ENCODE data around the gene ABTB2.
A peak's percentile ranks its signal among the peaks of the same experiment; 100 is the strongest.

Gene ABTB2

DNA sequence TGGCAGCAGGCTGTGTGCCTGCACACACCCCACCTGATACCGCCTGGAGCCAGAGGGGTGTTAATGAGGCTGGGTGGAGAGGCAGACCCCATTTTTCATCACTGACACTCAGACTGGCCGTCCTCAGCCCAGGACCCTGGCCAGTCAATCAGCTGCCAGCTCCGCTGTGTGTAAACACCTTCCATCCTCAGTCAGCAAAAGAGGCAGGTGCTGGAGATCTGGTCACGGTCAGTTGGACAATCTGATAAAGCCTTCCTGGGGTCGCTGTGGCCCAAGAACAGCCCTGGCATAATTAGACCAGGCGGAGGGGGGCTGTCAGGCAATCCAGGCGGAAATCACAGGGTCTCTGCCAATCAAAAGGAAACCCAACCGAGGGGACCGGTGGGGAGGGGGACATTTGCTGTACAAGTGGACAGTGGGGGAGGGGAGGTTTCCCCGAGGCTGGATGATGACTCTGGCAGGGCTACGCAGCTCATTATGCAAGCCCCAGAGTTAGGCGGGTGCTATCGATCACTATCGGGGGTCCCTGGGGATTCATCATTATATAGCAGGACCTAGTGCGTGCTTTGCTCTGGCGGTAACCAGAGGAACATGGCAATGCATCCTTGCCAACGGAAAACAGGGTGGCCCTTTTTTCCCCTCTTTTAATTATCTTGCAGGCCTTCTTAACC lies 72.9 kb downstream of the ABTB2 start:
- DNase-seq (ENCODE audit: low read depth, low spot score), result no peak

DNA sequence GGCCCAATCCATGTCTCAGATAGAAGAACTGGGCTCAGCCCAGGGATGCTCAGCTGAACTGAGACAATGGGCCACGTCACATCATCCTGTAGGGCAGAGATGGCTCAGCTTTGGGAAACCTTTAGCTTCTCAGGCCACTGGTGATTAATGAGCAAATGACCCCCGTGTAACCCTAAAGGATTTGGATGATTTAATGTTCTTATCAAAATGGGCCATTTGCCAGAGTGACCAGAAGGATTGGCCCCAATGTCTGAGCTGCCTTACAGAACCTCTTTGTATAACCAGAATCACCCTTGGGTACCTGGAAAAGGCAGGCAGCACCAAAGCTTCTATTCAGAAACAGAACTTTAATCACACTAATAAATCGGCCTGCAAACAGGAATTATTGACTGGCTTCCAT lies 73.7 kb downstream of the ABTB2 start:
- no peak for DNase-seq (ENCODE audit: low read depth, low spot score)

DNA sequence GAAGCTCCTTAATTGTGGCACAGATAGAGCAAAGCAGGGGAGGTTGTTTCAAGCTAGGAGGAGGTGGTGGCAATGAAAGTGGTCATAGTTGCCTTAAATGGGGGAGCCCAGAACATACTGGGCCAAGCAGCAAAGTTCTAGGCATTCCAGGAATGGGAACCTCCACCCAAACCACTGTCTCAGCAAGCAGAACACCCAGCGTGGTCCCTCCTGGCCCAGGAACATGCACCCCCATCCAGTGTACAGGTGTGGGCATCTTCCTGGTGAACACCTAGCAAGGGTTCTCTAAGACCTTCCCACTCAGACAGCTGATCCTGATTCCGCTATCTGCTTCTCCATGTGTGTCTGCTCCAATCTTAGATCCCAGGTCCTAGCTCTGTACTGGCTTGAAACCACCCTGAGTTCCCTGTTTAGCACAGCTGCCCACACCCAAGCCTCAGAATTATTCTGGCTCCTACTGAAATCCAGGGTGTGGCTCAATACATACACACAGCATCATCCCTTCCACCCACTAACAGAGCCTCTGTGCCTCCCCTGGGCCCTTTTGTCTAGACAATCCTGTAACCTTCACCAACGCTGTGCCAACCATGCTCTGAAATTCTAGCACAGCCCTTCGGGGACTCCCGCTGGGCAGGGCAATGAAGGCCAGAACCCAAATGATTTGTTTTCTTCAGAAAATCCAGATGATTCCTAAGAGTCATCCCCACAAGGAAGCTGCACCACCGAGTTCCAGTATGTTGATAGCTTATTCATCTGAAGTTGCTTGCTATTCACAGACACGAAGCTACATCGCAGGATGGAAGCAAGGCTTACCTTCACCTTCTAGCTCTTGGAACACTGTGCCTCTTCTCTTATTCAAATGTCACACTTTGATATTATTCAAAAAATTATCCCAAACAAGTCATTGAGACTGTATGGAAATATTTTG lies 76.6 kb downstream of the ABTB2 start:
- DNase-seq (ENCODE audit: low read depth, low spot score), result no peak

DNA sequence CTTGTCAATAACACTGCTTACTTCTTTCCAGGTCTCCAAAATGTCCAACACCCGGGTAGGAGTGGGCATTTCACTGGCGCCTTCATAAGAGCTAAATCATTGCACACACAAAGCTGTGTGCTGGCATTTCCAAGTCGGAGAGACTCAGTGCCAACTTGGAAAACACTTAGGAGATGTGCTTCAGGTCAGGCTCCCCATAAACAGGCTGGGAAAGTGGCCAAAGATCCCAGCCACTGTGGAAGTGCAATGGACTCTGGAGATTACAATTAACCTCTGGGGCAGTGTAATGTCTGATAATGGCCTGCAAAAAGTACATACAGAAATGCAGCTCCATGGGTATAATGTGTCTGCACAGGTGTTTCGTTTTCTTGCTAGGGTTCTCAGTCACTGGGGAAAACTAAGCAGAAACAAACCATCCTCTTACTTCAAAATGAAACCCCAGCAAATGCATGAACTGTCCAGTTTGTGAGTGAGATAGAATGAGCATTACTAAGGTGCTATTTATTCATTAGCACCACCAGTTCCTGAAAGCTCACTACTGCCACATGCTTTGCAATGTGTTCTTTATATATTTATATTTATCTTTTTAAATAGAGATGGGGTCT lies 79.0 kb downstream of the ABTB2 start:
- DNase-seq (ENCODE audit: low read depth, low spot score), result no peak

DNA sequence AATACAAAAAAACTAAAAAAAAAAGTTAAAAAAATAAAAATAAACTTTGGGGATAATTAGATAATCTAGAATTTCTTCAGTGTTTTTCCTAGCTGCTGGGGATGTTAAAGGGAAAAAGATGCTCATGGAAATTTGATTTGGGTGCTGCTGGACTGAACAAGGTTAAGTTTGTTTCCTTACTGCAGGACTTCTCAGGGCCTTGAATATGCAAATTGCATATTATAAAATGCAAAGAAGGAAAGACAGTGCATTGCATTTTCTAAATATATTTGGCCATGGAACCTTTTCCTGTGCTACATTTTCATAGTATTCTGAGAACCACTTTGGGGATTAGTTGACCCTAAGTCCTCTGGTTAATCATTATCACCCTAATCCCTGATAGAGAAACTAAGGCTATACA lies 79.6 kb downstream of the ABTB2 start:
- DNase-seq (ENCODE audit: low read depth, low spot score), result no peak

DNA sequence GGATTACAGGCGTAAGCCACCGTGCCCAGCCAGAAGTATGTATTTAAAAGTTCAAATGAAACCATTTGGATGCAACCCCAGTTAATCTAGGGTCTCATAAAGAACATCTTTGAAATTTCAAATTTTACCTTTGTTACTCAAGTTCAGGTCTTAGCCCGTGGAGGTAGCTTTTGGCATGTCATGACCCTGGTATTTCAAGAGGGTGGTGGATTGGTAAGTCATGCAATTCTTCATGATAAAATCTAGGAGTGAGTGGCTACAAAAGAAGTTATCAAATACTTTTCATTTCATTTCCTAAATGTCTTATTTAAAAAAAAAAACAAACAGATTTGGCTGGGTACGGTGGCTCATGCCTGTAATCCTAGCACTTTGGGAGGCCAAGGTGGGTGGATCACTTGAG lies 80.6 kb downstream of the ABTB2 start:
- DNase-seq (ENCODE audit: low read depth, low spot score), result no peak

DNA sequence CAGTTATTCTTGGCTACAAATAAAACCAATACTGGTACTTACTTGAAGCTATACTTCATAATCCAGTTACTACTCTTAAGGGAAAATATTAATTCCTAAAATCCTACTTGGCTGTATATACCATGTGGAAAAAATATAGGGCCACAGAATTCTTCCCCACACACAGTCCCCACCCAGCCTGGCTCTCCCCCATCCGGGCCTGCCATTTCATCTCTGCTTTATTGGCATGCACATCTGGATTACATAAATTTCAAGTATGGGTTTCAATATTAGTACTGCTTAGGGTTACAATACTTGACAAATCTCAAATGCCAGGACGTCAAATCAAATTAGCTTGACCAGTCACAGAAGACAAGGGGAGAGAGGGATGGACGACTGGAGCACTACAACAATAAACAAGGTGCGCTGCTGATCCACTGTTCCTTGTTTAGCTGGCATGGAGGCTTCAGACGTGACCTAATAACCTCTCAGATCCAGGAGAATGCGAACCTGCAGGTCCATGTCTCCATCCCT lies 81.4 kb downstream of the ABTB2 start:
- DNase-seq (ENCODE audit: low read depth, low spot score), result no peak

DNA sequence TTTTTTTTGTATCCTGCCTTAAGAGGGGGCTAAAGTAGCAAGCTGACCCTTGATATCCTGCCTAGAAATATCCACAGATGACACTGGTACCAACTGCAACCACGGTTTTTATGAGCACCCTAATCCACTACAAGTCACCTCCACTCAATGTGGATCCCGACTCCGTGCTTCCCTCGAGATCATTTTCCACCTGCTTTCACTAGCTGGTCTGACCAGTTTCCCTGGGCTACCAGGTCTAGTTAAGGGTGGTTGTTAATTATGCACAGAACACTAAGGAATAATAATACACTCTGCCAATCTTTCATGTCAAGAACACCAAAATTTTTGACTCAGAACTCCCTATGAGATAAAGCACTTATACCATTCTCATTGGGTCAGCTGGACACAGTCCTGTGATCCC lies 82.3 kb downstream of the ABTB2 start:
- DNase-seq (ENCODE audit: low read depth, low spot score), result no peak

DNA sequence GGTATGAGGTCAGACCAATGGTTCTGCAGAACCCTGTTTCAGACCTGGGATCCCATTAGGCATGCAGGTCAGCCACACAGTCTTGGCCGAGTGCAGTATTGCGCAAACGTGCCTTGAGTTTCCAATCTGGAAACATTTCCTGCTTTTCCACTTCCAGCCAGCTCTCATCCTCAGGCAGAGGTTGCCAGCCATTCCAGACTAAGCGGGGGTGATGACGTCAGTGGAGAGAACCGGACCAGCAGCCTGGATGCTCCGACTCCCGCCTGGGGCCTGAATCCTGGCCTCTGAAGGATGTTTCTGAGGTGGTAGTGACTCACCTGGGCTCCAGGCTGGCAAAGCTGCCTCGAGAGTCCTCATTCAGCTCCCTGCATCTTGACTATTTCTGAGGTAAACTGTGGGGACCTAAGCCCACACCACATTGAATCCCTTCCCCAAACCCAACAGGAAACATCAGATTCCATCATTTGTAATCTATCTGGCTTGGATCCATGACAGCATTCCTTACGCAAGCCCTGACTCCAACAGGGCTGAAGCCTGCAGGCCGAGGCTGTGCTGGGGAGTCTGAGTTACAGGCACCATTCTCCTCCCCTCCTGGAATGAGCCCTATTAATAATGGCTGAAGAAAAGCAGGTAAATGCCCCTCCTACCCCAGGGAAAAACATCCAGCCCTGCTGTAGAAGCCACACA lies 83.0 kb downstream of the ABTB2 start:
- peak; percentile 52 for DNase-seq (ENCODE audit: low read depth, low spot score)

DNA sequence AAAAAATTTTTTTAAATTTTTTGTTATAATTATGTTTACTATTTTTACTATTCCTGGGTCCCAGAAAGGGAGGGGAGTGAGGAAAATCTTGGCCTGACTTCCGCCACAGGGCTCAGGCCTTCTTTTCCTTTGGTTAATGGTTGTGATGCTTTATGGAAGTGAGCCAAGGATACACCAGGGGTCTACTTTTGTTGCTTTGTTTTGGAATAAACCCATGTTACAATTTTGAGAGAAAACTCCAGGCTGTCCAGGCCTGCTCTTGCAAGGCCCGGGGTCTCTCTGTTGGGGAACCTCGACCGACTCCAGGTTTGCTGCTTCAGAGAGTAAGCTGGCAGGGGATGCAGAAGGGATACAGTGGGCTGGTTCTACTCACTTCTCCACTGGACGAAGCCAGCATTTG lies 84.7 kb downstream of the ABTB2 start:
- DNase-seq (ENCODE audit: low read depth, low spot score), result no peak

DNA sequence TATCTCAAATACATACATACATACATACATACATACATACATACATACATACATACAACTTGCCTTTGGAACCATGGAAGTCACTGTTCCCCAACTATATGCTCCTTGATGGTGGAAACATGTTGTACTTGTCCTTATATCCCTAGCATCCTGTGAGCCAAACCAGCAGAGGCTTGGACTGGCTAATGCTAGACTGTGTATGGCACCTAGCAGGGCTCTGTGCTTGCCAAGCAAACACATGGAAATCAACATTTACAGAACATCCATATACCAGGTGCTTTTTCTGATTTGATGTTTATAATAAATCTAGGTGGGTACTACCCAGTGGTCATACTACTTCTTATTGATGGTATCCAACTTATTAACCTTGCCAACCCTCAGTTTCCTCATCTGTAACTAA lies 86.1 kb downstream of the ABTB2 start:
- DNase-seq (ENCODE audit: low read depth, low spot score), result no peak

DNA sequence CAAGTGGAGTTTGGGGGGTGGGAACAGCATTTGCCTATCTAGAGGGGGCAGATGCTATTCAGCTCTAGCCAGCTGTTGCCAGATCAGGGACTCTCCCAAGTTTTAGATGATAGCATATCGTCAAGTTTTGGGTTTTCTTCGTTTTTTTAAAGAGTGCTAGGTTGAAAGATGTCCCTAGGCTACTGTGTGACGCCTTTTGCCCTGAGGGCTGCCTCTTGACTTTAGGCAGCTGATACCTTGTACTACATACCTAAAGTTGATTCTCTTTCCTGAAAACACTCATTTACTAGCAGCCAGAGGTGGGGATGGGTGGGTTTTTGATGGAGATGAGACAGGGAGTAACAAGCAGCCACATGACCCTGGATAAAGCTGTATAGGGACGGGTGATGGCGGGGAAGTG lies 87.1 kb downstream of the ABTB2 start:
- no peak for DNase-seq (ENCODE audit: low read depth, low spot score)

DNA sequence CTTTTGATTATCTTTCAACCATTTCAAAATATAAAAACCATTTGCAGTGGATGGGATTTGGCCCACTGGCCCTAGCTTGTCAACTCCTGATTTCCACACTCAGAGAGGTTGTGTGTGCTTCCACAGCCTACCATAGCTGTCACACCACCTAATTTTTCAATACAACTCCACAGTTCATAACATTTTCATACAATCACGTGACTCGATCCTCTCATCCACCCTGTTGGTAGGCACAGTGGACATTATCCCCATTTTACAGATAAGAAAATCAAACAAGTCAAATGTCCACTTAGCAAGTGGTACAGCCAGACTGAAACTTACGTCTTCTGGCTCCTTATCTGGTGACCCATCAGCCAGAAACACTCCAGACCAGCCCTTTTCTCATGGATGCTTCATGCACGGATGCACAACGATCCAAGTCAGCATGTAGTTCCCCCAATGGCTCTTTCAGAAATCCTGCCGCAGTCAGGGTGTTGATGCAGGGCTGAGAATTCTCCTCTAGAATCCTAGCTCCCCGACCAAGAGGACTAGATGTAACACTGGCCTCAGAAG lies 88.0 kb downstream of the ABTB2 start:
- no peak for DNase-seq (ENCODE audit: low read depth, low spot score)

DNA sequence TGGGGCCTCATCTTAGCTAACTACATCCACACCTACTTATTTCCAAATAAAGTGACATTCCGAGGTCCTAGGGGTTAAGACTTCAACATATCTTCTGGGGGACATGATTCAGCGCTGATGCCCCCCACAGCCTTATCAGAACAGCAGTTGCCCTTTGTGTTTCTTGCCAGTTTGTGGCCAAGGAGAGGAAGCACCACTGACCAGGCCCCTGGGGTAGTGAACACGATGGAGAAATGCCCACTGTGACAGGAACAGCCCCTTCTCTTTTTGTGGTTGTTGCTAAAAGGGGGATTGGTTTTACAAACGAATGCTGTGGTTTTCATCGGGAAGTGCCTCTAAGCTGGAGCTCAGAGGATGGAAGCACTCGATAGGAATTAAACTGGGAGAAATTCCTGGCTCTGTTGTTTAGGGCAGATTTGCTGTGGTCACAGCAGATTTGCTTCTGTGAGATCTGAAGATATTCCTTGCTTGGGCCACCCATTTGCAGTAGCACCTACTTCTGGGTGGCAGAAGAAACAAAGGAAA lies 88.8 kb downstream of the ABTB2 start:
- no peak for DNase-seq (ENCODE audit: low read depth, low spot score)

DNA sequence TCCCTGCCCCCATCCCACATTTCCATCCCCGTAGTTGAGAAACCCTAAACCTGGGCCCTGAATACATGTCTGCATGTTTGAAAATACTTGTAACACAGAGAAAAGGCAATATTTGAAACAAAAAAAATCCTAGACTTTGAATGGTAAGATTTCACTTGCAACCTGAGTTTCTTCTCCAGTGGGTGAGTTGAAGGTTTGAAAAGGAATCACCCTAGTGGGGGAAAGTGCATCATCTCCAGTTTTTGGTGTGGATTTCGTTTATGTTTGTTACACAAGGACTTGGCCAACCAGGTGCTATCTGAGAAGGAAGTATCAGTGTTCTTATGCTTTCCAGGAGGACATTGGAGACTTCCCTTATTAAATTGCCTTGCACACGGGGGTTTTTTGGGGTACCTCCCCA lies 90.4 kb downstream of the ABTB2 start:
- no peak for DNase-seq (ENCODE audit: low read depth, low spot score)

DNA sequence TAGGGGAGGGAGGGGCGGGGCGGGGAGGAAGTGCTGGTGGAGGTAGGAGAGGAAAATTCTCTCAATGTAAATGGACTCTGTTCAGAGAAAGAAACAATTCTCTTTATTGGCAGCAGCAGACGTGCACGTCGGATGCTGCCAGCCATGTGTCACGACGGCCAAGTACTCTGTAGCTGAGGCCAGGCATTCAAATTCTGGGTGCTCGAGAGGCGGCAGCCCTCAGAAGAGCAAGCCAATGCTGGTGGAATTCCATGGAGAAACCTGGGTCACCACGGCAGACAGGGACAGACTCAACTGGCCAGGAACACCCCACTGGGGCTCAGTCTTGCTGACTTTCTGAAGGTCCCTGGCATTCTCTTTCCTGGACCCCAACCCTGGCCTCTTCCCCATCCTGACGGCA lies 90.8 kb downstream of the ABTB2 start:
- DNase-seq (ENCODE audit: low read depth, low spot score), result no peak

DNA sequence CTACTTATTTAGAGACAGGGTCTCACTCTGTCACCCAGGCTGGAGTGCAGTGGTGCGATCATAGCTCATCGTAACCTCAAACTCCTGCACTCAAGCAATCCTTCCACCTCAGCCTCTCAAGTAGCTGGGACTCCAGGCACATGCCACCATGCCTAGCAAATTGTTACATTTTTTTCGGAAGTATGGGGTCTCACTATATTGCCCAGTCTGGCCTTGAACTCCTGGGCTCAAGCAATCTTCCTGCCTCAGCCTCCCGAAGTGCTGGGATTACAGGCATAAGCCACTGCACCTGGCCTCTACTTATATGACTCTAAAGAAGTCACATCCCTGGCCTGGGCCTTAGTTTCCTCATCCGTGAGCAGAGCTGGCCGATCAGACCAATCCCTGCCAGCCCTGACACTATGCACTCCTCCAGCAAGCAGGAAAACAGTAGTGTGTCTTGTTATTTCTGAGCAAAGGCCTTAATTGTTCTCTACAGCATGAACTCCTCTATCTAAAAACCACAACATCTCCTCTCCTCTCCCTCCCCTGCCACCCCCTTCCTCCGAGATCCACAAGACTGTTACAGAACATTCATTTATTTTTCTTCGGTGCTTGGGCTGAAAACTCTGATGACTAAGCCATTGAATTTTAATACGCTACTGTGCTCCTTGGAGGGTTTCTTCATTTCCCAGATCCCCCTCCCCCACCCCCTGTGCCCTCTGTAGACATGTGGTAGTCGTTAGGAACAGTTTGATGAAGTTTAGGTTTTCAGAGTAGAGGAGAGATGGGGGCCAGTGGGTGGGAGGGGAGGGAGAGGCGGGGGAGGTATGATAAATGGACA lies 91.5 kb downstream of the ABTB2 start:
- peak; percentile 83 for DNase-seq (ENCODE audit: low read depth, low spot score)

DNA sequence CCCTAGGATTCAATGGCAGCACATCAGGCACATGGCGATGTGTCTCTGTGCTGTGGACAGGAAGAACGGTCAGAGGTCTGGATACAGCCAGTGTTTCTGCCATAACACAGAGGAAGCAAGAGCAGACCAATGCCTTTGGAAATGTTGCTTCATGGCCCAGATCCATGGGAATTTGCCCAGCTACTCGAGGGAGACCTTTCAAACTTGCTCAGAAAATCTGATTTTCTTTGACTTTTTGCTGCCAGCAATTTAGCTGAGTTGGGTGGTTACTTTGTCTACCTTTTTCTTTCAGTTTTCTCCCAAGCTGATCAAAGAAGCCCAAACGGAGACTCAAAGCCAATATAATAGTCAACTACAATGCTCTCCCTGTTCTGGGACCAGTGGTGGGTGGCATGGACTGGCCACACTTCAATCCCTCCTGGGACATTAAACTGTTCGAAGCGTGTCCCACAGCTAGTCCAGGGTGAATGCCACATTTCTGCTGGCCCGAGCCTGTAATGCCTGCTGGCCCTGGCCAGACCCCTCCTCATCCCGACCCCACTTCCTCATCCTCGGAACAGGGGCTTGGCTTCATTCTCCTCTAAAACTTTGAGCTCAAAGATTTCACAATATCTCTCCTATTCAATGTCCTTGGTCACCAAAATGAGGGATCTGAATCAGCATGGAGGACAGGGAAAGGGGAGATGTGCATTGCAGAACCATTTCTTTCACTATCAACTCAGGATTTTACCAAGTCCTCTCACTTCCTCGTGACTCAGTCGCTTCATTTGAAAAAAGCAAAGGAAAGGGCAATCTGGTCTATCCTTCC lies 93.3 kb downstream of the ABTB2 start:
- no peak for DNase-seq (ENCODE audit: low read depth, low spot score)

DNA sequence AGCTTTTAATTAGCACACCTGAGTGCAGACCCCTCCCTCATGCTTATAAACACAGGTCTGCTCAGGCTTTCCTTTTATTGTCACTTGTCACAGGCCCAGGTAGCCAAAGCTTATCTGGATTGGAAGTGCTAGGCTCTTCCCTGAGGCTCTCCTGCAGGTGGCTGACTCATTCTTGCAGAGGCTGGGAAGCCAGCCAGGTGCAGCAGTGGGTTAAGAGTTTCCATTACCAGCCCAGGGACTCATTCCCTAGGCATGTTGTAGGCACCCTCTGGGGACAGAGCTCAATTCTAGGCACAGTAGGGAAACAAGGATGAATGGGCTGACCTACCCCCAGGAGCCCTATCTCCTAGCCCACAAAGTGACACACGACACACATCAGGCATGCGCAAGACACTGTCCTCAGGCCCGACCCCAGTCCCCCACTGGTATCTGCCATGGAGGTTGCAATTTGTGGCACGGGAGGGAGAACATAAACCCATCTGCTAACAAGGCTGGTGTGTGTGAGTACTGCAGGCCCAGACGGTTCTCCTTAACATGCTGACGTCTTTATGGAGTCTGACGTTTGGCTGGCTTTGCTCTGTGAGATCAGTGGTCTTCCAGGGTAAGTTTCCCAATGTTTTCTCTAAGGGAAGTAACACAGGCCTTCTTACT lies 94.2 kb downstream of the ABTB2 start:
- no peak for DNase-seq (ENCODE audit: low read depth, low spot score)

All from brain pericyte (primary cell).